Measurements from ENCODE around the gene EHMT1.
A peak's percentile ranks its signal among the peaks of the same experiment; 100 is the strongest.

EHMT1 gene

DNA sequence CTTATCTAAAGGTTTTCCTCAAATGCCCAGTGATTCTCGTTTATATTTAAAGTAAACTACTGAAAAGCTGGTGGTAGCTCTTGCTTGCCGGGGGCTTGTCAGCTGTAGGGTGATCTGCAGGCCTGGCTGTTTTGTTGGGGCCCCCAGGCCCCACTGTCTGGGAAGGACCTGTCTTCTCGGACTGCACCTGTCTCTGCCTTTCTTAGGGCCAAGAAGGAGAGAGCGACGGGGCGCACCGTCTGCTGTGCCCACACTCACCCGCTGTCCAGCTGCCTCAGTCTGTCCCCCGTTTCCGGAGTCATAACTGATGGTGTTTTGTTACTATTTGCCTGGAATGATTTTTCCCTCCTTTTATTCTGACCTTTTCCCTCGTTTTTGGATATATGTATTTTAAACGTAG lies 164.7 kb downstream of the EHMT1 start:
- peak overlapping the region; percentile 86 to 93 (median 88) for H3K27ac Mint-ChIP-seq
- TF ChIP-seq, protein P1, sequence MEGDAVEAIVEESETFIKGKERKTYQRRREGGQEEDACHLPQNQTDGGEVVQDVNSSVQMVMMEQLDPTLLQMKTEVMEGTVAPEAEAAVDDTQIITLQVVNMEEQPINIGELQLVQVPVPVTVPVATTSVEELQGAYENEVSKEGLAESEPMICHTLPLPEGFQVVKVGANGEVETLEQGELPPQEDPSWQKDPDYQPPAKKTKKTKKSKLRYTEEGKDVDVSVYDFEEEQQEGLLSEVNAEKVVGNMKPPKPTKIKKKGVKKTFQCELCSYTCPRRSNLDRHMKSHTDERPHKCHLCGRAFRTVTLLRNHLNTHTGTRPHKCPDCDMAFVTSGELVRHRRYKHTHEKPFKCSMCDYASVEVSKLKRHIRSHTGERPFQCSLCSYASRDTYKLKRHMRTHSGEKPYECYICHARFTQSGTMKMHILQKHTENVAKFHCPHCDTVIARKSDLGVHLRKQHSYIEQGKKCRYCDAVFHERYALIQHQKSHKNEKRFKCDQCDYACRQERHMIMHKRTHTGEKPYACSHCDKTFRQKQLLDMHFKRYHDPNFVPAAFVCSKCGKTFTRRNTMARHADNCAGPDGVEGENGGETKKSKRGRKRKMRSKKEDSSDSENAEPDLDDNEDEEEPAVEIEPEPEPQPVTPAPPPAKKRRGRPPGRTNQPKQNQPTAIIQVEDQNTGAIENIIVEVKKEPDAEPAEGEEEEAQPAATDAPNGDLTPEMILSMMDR (IDR thresholded peaks at IDR 0.05; ENCODE audit: unreplicated experiment in 3 of 3) = no peak
- H3K27me3 Mint-ChIP-seq (ENCODE audit: low read depth) = no peaks in the 10 kb centered on the region
- peaks cover 43% of the 10 kb centered on the region for H3K4me1 Mint-ChIP-seq
- no peaks in the 10 kb centered on the region for H3K9me3 Mint-ChIP-seq
- peaks cover 45% of the 10 kb centered on the region for H3K36me3 Mint-ChIP-seq (ENCODE audit: low read depth)
- H3K4me3 Mint-ChIP-seq = peak overlapping the region in 1 of 3 experiments; percentile 31

DNA sequence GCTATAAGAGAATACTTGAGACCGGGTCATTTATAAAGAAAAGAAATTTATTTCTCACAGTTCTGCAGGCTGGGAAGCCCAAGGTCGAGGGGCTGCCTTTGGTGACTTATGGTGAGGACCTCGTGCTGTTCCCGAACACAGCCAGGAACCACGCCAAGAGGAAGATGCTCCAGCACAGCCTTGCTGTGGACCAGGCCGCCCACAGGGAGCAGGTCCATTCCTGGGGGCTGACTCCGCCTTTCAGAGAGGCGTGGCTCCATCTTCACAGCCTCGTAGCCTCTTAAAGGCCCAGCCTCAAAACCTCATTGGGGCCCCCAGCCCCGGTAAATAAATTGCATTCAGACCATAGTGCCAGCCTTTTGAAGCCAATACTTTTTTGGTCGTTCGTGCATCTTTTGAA lies 165.2 kb downstream of the EHMT1 start:
- H3K27ac Mint-ChIP-seq = peak overlapping the region in 2 of 3 experiments; percentile 86 to 88
- peaks cover 45% of the 10 kb centered on the region for H3K36me3 Mint-ChIP-seq (ENCODE audit: low read depth)
- TF ChIP-seq, protein P1 (IDR thresholded peaks at IDR 0.05; ENCODE audit: unreplicated experiment in 3 of 3) = no peak
- no peaks in the 10 kb centered on the region for H3K27me3 Mint-ChIP-seq (ENCODE audit: low read depth)
- H3K4me1 Mint-ChIP-seq = peaks cover 43% of the 10 kb centered on the region
- no peaks in the 10 kb centered on the region for H3K9me3 Mint-ChIP-seq
- no peak overlapping the region for H3K4me3 Mint-ChIP-seq

DNA sequence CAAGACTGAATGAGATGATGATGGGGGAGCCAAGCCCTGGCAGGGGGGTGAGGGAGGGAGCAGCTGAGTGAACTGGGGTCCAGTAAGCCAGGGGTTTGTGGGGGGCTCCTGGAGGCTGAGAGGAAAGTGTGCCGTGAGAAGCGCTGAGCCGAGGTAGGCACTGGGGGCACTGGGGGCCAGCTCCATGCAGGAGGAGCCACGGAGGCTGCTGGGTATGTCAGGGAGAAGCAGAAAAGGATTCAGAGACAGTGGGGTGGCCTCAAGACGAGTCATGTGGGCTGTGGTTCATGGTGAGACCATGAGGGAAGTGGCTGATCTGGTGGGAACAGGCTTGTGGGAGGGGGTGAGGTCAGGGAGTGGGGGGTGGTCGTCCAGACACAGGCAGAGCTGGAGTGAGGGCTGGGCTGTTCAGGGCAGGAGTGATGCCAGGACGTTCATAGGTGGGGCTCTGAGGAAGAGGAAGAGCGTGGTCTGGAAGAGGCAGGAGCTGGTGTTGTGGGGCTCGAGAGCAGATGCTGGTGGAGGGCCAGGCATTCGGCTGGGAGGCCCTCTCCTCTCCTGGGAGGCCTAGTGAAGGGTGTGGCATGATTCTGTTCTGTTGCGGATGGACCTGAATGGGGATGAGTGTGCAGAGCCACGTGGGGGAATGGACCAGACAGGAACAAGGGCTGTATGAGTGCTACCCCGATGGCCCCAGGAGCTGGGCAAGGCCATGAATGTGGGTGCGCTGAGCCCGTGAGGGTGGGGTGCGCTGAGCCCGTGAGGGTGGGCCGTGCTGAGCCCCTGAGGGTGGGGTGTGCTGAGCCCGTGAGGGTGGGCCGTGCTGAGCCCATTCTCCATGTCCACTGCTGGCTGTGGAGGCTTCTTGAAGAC lies 166.1 kb downstream of the EHMT1 start:
- H3K27me3 Mint-ChIP-seq (ENCODE audit: low read depth) = no peaks in the 10 kb centered on the region
- H3K4me1 Mint-ChIP-seq = peaks cover 43% of the 10 kb centered on the region
- peak overlapping the region; percentile 59 to 86 (median 80) for H3K27ac Mint-ChIP-seq
- TF ChIP-seq, protein P1 (IDR thresholded peaks at IDR 0.05; ENCODE audit: unreplicated experiment in 3 of 3) = no peak
- peaks cover 50% of the 10 kb centered on the region for H3K36me3 Mint-ChIP-seq (ENCODE audit: low read depth)
- H3K4me3 Mint-ChIP-seq = no peak overlapping the region
- H3K9me3 Mint-ChIP-seq = no peaks in the 10 kb centered on the region

DNA sequence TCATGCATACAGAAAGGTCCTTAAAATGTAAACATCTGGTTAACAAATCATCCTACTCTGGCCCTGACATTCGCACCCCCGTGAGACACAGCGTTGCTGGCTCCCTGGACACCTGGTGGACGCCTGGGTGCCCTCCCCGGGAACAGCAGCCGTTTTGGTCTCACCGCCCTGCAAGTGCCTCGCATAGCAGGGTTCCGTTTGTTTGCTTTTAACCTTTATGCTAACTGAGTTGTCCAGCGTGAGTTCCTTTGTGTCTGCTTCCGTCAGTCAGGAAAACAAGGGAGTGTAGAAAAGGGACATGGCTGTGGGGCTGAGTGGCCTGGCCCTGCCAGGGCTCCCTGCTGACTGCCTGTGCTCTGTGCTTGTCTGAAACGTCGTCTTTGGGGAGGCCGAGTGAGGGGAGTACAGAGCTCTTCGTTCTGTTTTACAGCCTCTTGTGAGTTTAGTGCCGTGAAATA lies 166.9 kb downstream of the EHMT1 start:
- H3K4me1 Mint-ChIP-seq = peaks cover 43% of the 10 kb centered on the region
- peak overlapping the region in 1 of 3 experiments; percentile 30 for H3K4me3 Mint-ChIP-seq
- TF ChIP-seq, protein P1 (IDR thresholded peaks at IDR 0.05; ENCODE audit: unreplicated experiment in 3 of 3) = no peak
- no peaks in the 10 kb centered on the region for H3K27me3 Mint-ChIP-seq (ENCODE audit: low read depth)
- H3K9me3 Mint-ChIP-seq = no peaks in the 10 kb centered on the region
- H3K36me3 Mint-ChIP-seq (ENCODE audit: low read depth) = peaks cover 55% of the 10 kb centered on the region
- H3K27ac Mint-ChIP-seq = peak overlapping the region; percentile 54 to 82 (median 78)

DNA sequence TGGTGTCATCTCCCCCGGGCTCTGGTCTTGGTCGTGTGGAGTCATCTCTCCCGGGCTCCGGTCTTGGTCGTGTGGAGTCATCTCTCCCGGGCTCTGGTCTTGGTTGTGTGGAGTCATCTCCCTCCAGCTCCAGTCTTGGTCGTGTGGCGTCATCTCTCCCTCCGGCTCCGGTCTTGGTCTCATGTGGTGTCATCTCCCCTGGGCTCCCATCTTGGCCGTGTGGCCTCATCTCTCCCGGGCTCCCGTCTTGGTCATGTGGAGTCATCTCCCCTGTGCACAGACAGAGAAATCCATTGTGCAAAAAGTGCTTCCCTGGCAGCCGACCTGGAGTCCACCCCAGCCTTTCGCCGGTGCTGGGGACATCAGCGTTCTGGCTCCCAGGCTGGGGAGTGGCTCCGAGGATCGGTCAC lies 167.7 kb downstream of the EHMT1 start:
- Mint-ChIP-seq H3K4me3 (no peak overlapping the region), H3K9me3 (no peaks in the 10 kb centered on the region), H3K27ac (no peak overlapping the region), H3K27me3 (ENCODE audit: low read depth) (no peaks in the 10 kb centered on the region), H3K36me3 (ENCODE audit: low read depth) (peaks cover 63% of the 10 kb centered on the region), H3K4me1 (peaks cover 43% of the 10 kb centered on the region)
- TF ChIP-seq, protein P1 (IDR thresholded peaks at IDR 0.05; ENCODE audit: unreplicated experiment in 3 of 3) = no peak
